GM21447 (cell line): ENCODE measurements around the gene TMEM184B.
"Not testable (repeated sequence)": the region's sequence is repeated elsewhere in the genome, so short reads cannot be mapped to it uniquely, and the experiment has no call there.

Source experiments
- ATAC-seq: cut with Tn5 transposase; IDR thresholded peaks from one replicate; pipeline ENCODE4 v1.9.1; 2021; ENCODE audit not compliant: unreplicated experiment

The TMEM184B gene

GRCh38 chr22:38249803-38250642 is 22.8 kb downstream of the TMEM184B start:
- no peak for ATAC-seq

- no peak for ATAC-seq
Measured at GRCh38 chr22:38249301-38249700, 23.5 kb downstream of the TMEM184B start.

GRCh38 chr22:38248280-38248679 is 24.5 kb downstream of the TMEM184B start:
- ATAC-seq, result no peak

GRCh38 chr22:38247713-38248112 is 25.1 kb downstream of the TMEM184B start:
- no peak for ATAC-seq

- no peak for ATAC-seq
Measured at GRCh38 chr22:38246692-38247091, 26.1 kb downstream of the TMEM184B start.

- ATAC-seq, result no peak
Measured at GRCh38 chr22:38246046-38246658, 26.7 kb downstream of the TMEM184B start.

- no peak for ATAC-seq
Measured at GRCh38 chr22:38244106-38244505, 28.7 kb downstream of the TMEM184B start.

- no peak for ATAC-seq
Measured at GRCh38 chr22:38243007-38243765, 29.6 kb downstream of the TMEM184B start.

GRCh38 chr22:38240734-38241252 is 32.0 kb downstream of the TMEM184B start:
- no peak for ATAC-seq

GRCh38 chr22:38239101-38239761 is 33.6 kb downstream of the TMEM184B start:
- ATAC-seq, result no peak

GRCh38 chr22:38238519-38239071 is 34.2 kb downstream of the TMEM184B start:
- no peak for ATAC-seq

GRCh38 chr22:38236786-38237185 is 36.0 kb downstream of the TMEM184B start:
- ATAC-seq, result no peak

GRCh38 chr22:38235240-38235850 is 37.5 kb downstream of the TMEM184B start:
- ATAC-seq, result no peak

GRCh38 chr22:38233856-38234255 is 39.0 kb downstream of the TMEM184B start:
- not testable (repeated sequence) for ATAC-seq

- ATAC-seq, result no peak
Measured at GRCh38 chr22:38233427-38233826, 39.4 kb downstream of the TMEM184B start.

- ATAC-seq, result no peak
Measured at GRCh38 chr22:38232196-38232595, 40.6 kb downstream of the TMEM184B start.

- ATAC-seq, result no peak
Measured at GRCh38 chr22:38230916-38231315, 41.9 kb downstream of the TMEM184B start.

GRCh38 chr22:38230108-38230825 is 42.5 kb downstream of the TMEM184B start:
- ATAC-seq, result no peak

- no peak for ATAC-seq
Measured at GRCh38 chr22:38228873-38229740, 43.7 kb downstream of the TMEM184B start.
